H1 (cell line): ENCODE results near the gene MIPEP. TPM values are rescaled to one million over a fixed set of nuclear protein-coding genes. Genes with fewer than 3 reads are reported as not detected.

ENCODE experiments used
- ASH2L ChIP-seq: fragments of 200-600, 300-600 bp; sonication (generic); IDR thresholded peaks from one replicate; pipeline ENCODE4 v1.7.1; 2017; ENCODE audit warnings: low read length
- HDAC6 ChIP-seq: IDR thresholded peaks from one replicate; pipeline ENCODE4 v1.7.1; 2012; ENCODE audit warnings: low read depth, mild to moderate bottlenecking, inconsistent platforms, low read length, moderate library complexity
- polyA plus RNA-seq, 7 experiments: library from polyadenylated mRNA; depleted of rRNA in 3 of 7; stranded (reverse) in 5 of 7; unstranded in 2 of 7; fragments of >200 nt in 5 of 7; fragments of 200-250 nt in 2 of 7; gene quantifications; 1 replicate in 5 of 7; 2 replicates in 1 of 7; 4 replicates in 1 of 7; pipeline versions ENCODE4 v1.2.1 to v1.2.3, GENCODE V29; 2011 to 2013; ENCODE audit warnings: missing spikeins in 2 of 7, mixed read lengths in 2 of 7
- total RNA-seq: library from RNA; stranded (reverse); fragmentation: NEBNext Ultra II Directional; extraction: Animal tissue kit (Norgen Biotek cat#: 25700); gene quantifications from 2 replicates; pipeline ENCODE4 v1.2.1, GENCODE V29; 2021
- TF ChIP-seq, protein P1 (sequence below): fragments of 300-600 bp; sonication (generic); IDR thresholded peaks from 2 replicates; pipeline ENCODE4 v1.7.1; 2012; ENCODE audit warnings: low read length, moderate library complexity, mild to moderate bottlenecking, inconsistent platforms; ENCODE audit not compliant: insufficient replicate concordance
- TF ChIP-seq, protein P2 (sequence below): IDR thresholded peaks from 2 replicates; pipeline ENCODE4 v1.6.1; 2011; ENCODE audit warnings: low read length, improper control_type of control experiment

Gene MIPEP
- total and polyA plus RNA-seq, 2 of the 8 experiments (the other 6 are each of a cell fraction or from before 2014, with no cell fraction given): 24.0 to 24.2 TPM

- TF ChIP-seq, protein P1, sequence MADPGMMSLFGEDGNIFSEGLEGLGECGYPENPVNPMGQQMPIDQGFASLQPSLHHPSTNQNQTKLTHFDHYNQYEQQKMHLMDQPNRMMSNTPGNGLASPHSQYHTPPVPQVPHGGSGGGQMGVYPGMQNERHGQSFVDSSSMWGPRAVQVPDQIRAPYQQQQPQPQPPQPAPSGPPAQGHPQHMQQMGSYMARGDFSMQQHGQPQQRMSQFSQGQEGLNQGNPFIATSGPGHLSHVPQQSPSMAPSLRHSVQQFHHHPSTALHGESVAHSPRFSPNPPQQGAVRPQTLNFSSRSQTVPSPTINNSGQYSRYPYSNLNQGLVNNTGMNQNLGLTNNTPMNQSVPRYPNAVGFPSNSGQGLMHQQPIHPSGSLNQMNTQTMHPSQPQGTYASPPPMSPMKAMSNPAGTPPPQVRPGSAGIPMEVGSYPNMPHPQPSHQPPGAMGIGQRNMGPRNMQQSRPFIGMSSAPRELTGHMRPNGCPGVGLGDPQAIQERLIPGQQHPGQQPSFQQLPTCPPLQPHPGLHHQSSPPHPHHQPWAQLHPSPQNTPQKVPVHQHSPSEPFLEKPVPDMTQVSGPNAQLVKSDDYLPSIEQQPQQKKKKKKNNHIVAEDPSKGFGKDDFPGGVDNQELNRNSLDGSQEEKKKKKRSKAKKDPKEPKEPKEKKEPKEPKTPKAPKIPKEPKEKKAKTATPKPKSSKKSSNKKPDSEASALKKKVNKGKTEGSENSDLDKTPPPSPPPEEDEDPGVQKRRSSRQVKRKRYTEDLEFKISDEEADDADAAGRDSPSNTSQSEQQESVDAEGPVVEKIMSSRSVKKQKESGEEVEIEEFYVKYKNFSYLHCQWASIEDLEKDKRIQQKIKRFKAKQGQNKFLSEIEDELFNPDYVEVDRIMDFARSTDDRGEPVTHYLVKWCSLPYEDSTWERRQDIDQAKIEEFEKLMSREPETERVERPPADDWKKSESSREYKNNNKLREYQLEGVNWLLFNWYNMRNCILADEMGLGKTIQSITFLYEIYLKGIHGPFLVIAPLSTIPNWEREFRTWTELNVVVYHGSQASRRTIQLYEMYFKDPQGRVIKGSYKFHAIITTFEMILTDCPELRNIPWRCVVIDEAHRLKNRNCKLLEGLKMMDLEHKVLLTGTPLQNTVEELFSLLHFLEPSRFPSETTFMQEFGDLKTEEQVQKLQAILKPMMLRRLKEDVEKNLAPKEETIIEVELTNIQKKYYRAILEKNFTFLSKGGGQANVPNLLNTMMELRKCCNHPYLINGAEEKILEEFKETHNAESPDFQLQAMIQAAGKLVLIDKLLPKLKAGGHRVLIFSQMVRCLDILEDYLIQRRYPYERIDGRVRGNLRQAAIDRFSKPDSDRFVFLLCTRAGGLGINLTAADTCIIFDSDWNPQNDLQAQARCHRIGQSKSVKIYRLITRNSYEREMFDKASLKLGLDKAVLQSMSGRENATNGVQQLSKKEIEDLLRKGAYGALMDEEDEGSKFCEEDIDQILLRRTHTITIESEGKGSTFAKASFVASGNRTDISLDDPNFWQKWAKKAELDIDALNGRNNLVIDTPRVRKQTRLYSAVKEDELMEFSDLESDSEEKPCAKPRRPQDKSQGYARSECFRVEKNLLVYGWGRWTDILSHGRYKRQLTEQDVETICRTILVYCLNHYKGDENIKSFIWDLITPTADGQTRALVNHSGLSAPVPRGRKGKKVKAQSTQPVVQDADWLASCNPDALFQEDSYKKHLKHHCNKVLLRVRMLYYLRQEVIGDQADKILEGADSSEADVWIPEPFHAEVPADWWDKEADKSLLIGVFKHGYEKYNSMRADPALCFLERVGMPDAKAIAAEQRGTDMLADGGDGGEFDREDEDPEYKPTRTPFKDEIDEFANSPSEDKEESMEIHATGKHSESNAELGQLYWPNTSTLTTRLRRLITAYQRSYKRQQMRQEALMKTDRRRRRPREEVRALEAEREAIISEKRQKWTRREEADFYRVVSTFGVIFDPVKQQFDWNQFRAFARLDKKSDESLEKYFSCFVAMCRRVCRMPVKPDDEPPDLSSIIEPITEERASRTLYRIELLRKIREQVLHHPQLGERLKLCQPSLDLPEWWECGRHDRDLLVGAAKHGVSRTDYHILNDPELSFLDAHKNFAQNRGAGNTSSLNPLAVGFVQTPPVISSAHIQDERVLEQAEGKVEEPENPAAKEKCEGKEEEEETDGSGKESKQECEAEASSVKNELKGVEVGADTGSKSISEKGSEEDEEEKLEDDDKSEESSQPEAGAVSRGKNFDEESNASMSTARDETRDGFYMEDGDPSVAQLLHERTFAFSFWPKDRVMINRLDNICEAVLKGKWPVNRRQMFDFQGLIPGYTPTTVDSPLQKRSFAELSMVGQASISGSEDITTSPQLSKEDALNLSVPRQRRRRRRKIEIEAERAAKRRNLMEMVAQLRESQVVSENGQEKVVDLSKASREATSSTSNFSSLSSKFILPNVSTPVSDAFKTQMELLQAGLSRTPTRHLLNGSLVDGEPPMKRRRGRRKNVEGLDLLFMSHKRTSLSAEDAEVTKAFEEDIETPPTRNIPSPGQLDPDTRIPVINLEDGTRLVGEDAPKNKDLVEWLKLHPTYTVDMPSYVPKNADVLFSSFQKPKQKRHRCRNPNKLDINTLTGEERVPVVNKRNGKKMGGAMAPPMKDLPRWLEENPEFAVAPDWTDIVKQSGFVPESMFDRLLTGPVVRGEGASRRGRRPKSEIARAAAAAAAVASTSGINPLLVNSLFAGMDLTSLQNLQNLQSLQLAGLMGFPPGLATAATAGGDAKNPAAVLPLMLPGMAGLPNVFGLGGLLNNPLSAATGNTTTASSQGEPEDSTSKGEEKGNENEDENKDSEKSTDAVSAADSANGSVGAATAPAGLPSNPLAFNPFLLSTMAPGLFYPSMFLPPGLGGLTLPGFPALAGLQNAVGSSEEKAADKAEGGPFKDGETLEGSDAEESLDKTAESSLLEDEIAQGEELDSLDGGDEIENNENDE: no peak
- TF ChIP-seq, protein P2, sequence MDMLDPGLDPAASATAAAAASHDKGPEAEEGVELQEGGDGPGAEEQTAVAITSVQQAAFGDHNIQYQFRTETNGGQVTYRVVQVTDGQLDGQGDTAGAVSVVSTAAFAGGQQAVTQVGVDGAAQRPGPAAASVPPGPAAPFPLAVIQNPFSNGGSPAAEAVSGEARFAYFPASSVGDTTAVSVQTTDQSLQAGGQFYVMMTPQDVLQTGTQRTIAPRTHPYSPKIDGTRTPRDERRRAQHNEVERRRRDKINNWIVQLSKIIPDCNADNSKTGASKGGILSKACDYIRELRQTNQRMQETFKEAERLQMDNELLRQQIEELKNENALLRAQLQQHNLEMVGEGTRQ: no peak
- TF ChIP-seq HDAC6 (no peak), ASH2L (no peak)
- TF ChIP-seq, all 59 proteins: peak for 0
These were observed 196.4 kb downstream of the MIPEP start (continued) for GRCh38 chr13:23692816-23693215.
